ENCODE measurements around the gene IRAG1. TPM values are rescaled to one million over a fixed set of nuclear protein-coding genes. Genes with fewer than 3 reads are reported as not detected.

Gene IRAG1
- total RNA-seq, 2 experiments from 2014 or later = not detected

Other genes starting within 250 kb of the IRAG1 start
- 10 to 100 TPM; 26.3 to 27.1 TPM for gene AMPD3, start 238.5 kb downstream of the IRAG1 start, total RNA-seq
- gene RNF141, start 152.6 kb downstream of the IRAG1 start, total RNA-seq = 10 to 100 TPM; 12.5 to 17.8 TPM
- gene LYVE1, start 125.1 kb downstream of the IRAG1 start, total RNA-seq = not detected
- 10 to 100 TPM; 39.7 to 43.9 TPM for gene CTR9, start 57.5 kb upstream of the IRAG1 start, total RNA-seq
- gene EIF4G2, start 115.2 kb upstream of the IRAG1 start, total RNA-seq = 1,000 to 10,000 TPM in 1 of 2 experiments, 100 to 1,000 TPM in 1; 953 to 1,693 TPM
- gene ZBED5, start 164.3 kb upstream of the IRAG1 start, total RNA-seq = 10 to 100 TPM; 34.1 to 44.3 TPM

Data from activated CD4-positive, alpha-beta T cell treated with anti-CD3 and anti-CD28 coated beads for 36 hours (primary cell).